Prostate gland (tissue), 2 donors: Measurements from ENCODE around the gene AKT3.

ENCODE experiments used
- CTCF ChIP-seq, 4 experiments: fragments of 200-600 bp in 2 of 4; fragments of 450-650 bp in 2 of 4; sonication (generic) in 2 of 4; IDR thresholded peaks; 1 replicate in 3 of 4; 2 replicates in 1 of 4; pipeline ENCODE4 v1.5.1; 2016 to 2019; ENCODE audit warnings: antibody characterized with exemption in 4 of 4, mild to moderate bottlenecking in 2 of 4, moderate library complexity in 2 of 4
- POLR2A ChIP-seq: fragments of 450-650 bp; IDR thresholded peaks from one replicate; pipeline ENCODE4 v1.6.1; 2016; ENCODE audit warnings: antibody characterized with exemption, mild to moderate bottlenecking
- POLR2AphosphoS5 ChIP-seq: sonication (generic); formaldehyde crosslinking; IDR thresholded peaks from one replicate; pipeline ENCODE4 v1.6.1; 2017; ENCODE audit warnings: antibody characterized with exemption

GRCh38 chr1:243462929-243463697, 386.9 kb downstream of the AKT3 start:
- no peak for TF ChIP-seq CTCF (IDR thresholded peaks at IDR 0.05)
- TF ChIP-seq POLR2A, result no peak
- TF ChIP-seq POLR2AphosphoS5, result no peak
